PC-3 (cell line): ENCODE measurements around the gene PRKN. TPM values are rescaled to one million over a fixed set of nuclear protein-coding genes. Genes with fewer than 3 reads are reported as not detected.

ENCODE experiments used
- ATAC-seq: fragments of 200-7000 bp; cut with Tn5 transposase; 2 replicates; pipeline ENCODE4 v1.9.1; 2020; ENCODE audit warnings: mild to moderate bottlenecking, moderate library complexity
- BruUV-seq: library from RNA; stranded (reverse); fragments of 400-500 nt; replicated peaks from 2 replicates; lab custom pipeline; 2021; lab: Mats Ljungman, UMichigan
- CTCF ChIA-PET: fragments of 300-600 bp; sonication (Branson Sonifier 250); formaldehyde crosslinking; loops from one replicate; lab custom pipeline; 2022; ENCODE audit warnings: antibody characterized with exemption; lab: Charles Lee
- POLR2A ChIA-PET: fragments of 300-600 bp; sonication (Branson Sonifier 250); formaldehyde crosslinking; loops from one replicate; lab custom pipeline; 2022; ENCODE audit warnings: antibody characterized with exemption; ENCODE audit not compliant: unreplicated experiment; lab: Charles Lee
- DNase-seq: peaks from one replicate; pipeline ENCODE4 v3.0.0-alpha.2; 2015
- H2AFZ ChIP-seq: fragments of 300-600 bp; sonication (generic); 2 replicates; pipeline ENCODE4 v1.6.0; 2016; ENCODE audit warnings: antibody characterized with exemption, low read length
- H3F3A ChIP-seq: fragments of 300-600 bp; sonication (generic); one replicate; pipeline ENCODE4 v1.6.0; 2017; ENCODE audit warnings: antibody characterized with exemption, low read length, control low read depth, mild to moderate bottlenecking; ENCODE audit not compliant: unreplicated experiment
- H3K27ac ChIP-seq: fragments of 300-600 bp; sonication (generic); 2 replicates; pipeline ENCODE4 v1.5.1; 2016; ENCODE audit warnings: mild to moderate bottlenecking, low read length
- H3K27me3 ChIP-seq: fragments of 300-600 bp; sonication (generic); 2 replicates; pipeline ENCODE4 v1.6.1; 2016; ENCODE audit warnings: low read length, mixed read lengths
- H3K36me3 ChIP-seq: fragments of 300-600 bp; sonication (generic); 2 replicates; pipeline ENCODE4 v1.6.1; 2016; ENCODE audit warnings: low read depth, mixed run types, low read length, mixed read lengths
- H3K4me1 ChIP-seq: fragments of 300-600 bp; sonication (generic); 2 replicates; pipeline ENCODE4 v1.5.1; 2016; ENCODE audit warnings: low read length; ENCODE audit not compliant: insufficient read depth
- H3K4me2 ChIP-seq: fragments of 300-600 bp; sonication (generic); 2 replicates; pipeline ENCODE4 v1.6.0; 2016; ENCODE audit warnings: low read length
- H3K4me3 ChIP-seq: fragments of 300-600 bp; sonication (generic); 2 replicates; pipeline ENCODE4 v1.5.1; 2016; ENCODE audit warnings: mild to moderate bottlenecking, low read length, mixed read lengths
- H3K79me2 ChIP-seq: fragments of 300-600 bp; sonication (generic); 2 replicates; pipeline ENCODE4 v1.6.1; 2017; ENCODE audit warnings: low read length, mixed read lengths
- H3K9ac ChIP-seq: fragments of 300-600 bp; sonication (generic); 2 replicates; pipeline ENCODE4 v1.6.0; 2016; ENCODE audit warnings: mild to moderate bottlenecking, low read length
- H3K9me2 ChIP-seq: fragments of 300-600 bp; sonication (generic); replicated peaks from 2 replicates; pipeline ENCODE4 v1.6.1; 2016; ENCODE audit warnings: mixed run types, low read length, mixed read lengths
- H3K9me3 ChIP-seq: fragments of 300-600 bp; sonication (generic); 2 replicates; pipeline ENCODE4 v1.6.1; 2016; ENCODE audit warnings: low read length, mixed read lengths
- H4K20me1 ChIP-seq: fragments of 300-600 bp; sonication (generic); 2 replicates; pipeline ENCODE4 v1.6.1; 2016; ENCODE audit warnings: low read length, mixed read lengths
- CTCF ChIP-seq: fragments of 300-600 bp; sonication (generic); conservative IDR thresholded peaks from 2 replicates; pipeline ENCODE4 v1.5.1; 2017; ENCODE audit warnings: antibody characterized with exemption, low read depth, mild to moderate bottlenecking, low read length
- EZH2 ChIP-seq: fragments of 300-600 bp; sonication (generic); IDR thresholded peaks from one replicate; pipeline ENCODE4 v1.6.1; 2017; ENCODE audit warnings: antibody characterized with exemption, mild to moderate bottlenecking, low read length; ENCODE audit not compliant: unreplicated experiment
- EZH2phosphoT487 ChIP-seq: fragments of 300-600 bp; sonication (generic); IDR thresholded peaks from 2 replicates; pipeline ENCODE4 v1.6.1; 2018; ENCODE audit warnings: mild to moderate bottlenecking, antibody characterized with exemption, low read length, borderline replicate concordance
- intact Hi-C: fragments of 100-400 bp; cut with micrococcal nuclease; formaldehyde crosslinking; loops from 2 replicates; pipeline ENCODE4 v1.9.0; 2023
- total RNA-seq: library from RNA; depleted of rRNA; stranded (reverse); fragments of >200 nt; gene quantifications from 2 replicates; pipeline ENCODE4 v1.2.3, GENCODE V29; 2014

PRKN gene
- total RNA-seq, 1 experiment from 2014 or later = not detected

GRCh38 chr6:162332365-162332764 is 395.2 kb downstream of the PRKN start:
- no peaks in the 10 kb centered on the region for H3F3A ChIP-seq
- POLR2A ChIA-PET = no interaction called here

DNA sequence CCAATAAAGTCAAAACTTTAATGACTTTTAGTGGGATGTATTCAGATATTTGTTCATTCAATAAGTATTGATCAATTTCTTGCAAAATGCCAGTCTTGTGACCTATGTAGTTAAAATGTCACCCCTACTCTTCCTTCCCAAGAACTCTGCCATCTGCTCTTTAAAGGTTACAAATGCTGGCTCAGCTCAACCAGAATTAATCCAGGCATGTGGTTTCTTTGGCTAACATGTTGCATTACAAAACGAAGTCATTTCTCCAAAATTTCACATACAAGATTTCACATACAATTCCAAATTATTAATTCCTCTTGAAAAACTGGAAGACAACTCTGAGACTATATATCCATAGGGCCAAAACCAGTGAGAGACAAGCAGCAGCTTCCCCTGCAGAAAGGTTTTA is 395.7 kb downstream of the PRKN start:
- BruUV-seq = no TSS peak
- H3K79me2 ChIP-seq = no peaks in the 10 kb centered on the region
- H3K27me3 ChIP-seq = 0 out of 2 replicates have a peak, but pooled peaks cover 3% of the 10 kb centered on the region
- ChIA-PET CTCF (no interaction called here), POLR2A (no interaction called here)
- no peak overlapping the region for H2AFZ ChIP-seq
- intact Hi-C loops = no loop called here
- H3K9ac ChIP-seq = no peak overlapping the region
- no peak for TF ChIP-seq EZH2
- no peaks in the 10 kb centered on the region for H3K4me1 ChIP-seq
- no peak overlapping the region for H3K27ac ChIP-seq
- H3K36me3 ChIP-seq = no peaks in the 10 kb centered on the region
- ATAC-seq (no peak), DNase-seq (no peak)
- H3K4me2 ChIP-seq = no peak overlapping the region
- no peak overlapping the region for H3K4me3 ChIP-seq
- H3K9me2 ChIP-seq = no peaks in the 10 kb centered on the region
- no peaks in the 10 kb centered on the region for H3K9me3 ChIP-seq
- H4K20me1 ChIP-seq = no peaks in the 10 kb centered on the region
- H3F3A ChIP-seq = no peaks in the 10 kb centered on the region

More at GRCh38 chr6:162332365-162332764, 395.2 kb downstream of the PRKN start:
- TF ChIP-seq EZH2 (no peak), EZH2phosphoT487 (no peak)
- Histone ChIP-seq H4K20me1 (no peaks in the 10 kb centered on the region), H3K4me1 (no peaks in the 10 kb centered on the region), H3K36me3 (no peaks in the 10 kb centered on the region), H2AFZ (no peak overlapping the region), H3K27ac (no peak overlapping the region), H3K9me2 (no peaks in the 10 kb centered on the region), H3K4me3 (no peak overlapping the region), H3K79me2 (no peaks in the 10 kb centered on the region), H3K27me3 (0 out of 2 replicates have a peak, but pooled peaks cover 3% of the 10 kb centered on the region), H3K4me2 (no peak overlapping the region), H3K9me3 (no peaks in the 10 kb centered on the region), H3K9ac (no peak overlapping the region)
- DNase-seq (no peak), ATAC-seq (no peak)
- CTCF ChIA-PET = no interaction called here
- intact Hi-C loops = no loop called here
- no TSS peak for BruUV-seq

DNA sequence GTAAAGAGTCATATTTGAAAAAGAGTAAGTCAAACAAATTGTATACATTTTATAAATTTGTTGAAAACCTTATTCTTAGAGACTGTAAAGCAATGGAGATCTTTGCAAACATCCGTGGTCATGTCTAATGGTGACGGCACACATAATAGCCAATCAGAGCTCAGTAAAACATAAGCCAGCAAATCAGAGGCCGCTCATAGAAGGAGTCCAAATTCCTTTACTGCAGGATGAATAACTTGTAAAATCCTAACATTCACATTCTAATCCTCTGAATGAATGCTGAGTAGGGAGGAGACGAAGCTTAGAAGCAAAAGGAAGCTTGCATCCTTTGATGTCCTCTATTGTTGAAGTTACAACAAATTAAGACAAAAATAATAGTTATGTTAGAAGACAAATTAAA is 401.7 kb downstream of the PRKN start:
- H3K4me3 ChIP-seq = no peak overlapping the region
- no peak overlapping the region for H3K4me2 ChIP-seq
- ATAC-seq = no peak
- no peaks in the 10 kb centered on the region for H4K20me1 ChIP-seq
- H3K27ac ChIP-seq = no peak overlapping the region
- POLR2A ChIA-PET = no interaction called here
- no peaks in the 10 kb centered on the region for H3K27me3 ChIP-seq
- no peak for TF ChIP-seq CTCF
- no peak for TF ChIP-seq EZH2phosphoT487
- no peak for TF ChIP-seq EZH2
- no peaks in the 10 kb centered on the region for H3F3A ChIP-seq
- DNase-seq = no peak
- no peaks in the 10 kb centered on the region for H3K9me2 ChIP-seq
- no peaks in the 10 kb centered on the region for H3K36me3 ChIP-seq
- H3K79me2 ChIP-seq = no peaks in the 10 kb centered on the region
- no TSS peak for BruUV-seq
- H3K9me3 ChIP-seq = no peaks in the 10 kb centered on the region
- H3K4me1 ChIP-seq = no peaks in the 10 kb centered on the region
- CTCF ChIA-PET = no interaction called here
- no peak overlapping the region for H2AFZ ChIP-seq
- no peak overlapping the region for H3K9ac ChIP-seq
- intact Hi-C loops = no loop called here

DNA sequence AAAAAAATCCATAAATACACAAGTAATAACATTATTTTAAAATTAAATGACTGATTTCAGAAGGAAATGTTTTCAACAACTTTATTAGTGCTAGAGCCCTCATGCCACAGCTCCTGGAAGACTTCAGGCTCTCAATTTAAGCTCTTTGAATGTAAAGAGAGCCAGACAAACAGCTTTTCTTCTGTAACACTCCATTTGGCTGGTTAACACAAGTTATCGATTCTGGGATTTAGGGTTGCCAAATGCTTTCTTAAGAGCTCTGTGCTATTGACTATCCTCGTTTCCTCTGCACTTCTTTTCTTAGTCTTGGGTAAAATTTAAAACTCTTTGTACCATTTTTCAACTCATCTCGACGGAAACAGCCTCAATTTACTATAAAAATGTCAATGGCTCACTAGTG is 402.5 kb downstream of the PRKN start:
- CTCF ChIA-PET = interaction anchor here (0.7 kb wide), 1 partner anchor 931 kb away, joined by 3 read pairs; no protein-coding TSS in a partner anchor
- Histone ChIP-seq H3K9ac (no peak overlapping the region), H3K27ac (no peak overlapping the region), H3K9me3 (no peaks in the 10 kb centered on the region), H3K36me3 (no peaks in the 10 kb centered on the region), H3K4me3 (no peak overlapping the region), H3K9me2 (no peaks in the 10 kb centered on the region), H4K20me1 (no peaks in the 10 kb centered on the region), H3K4me2 (no peak overlapping the region), H3K27me3 (no peaks in the 10 kb centered on the region), H3K4me1 (no peaks in the 10 kb centered on the region), H2AFZ (no peak overlapping the region), H3K79me2 (no peaks in the 10 kb centered on the region), H3F3A (no peaks in the 10 kb centered on the region)
- POLR2A ChIA-PET = no interaction called here
- TF ChIP-seq CTCF (no peak), EZH2 (no peak), EZH2phosphoT487 (no peak)
- DNase-seq (no peak), ATAC-seq (no peak)
- BruUV-seq = no TSS peak
- intact Hi-C loops = no loop called here
